GM23338 (cell line): ENCODE data around the gene NDST1. TPM values are rescaled to one million over a fixed set of nuclear protein-coding genes. Genes with fewer than 3 reads are reported as not detected.

Experiments
- ATAC-seq: fragments of 200-7000 bp; cut with Tn5 transposase; 3 replicates; pipeline ENCODE4 v1.9.1; 2020
- DNase-seq: peaks from one replicate; pipeline ENCODE4 v3.0.0-alpha.2; 2015; ENCODE audit warnings: low spot score
- H2AFZ ChIP-seq: fragments of 200-600 bp; sonication (generic); 2 replicates; pipeline ENCODE4 v1.8.0; 2016; ENCODE audit warnings: antibody characterized with exemption, mild to moderate bottlenecking, moderate library complexity
- H3F3A ChIP-seq: fragments of 200-600 bp; sonication (generic); replicated peaks from 2 replicates; pipeline ENCODE4 v1.8.0; 2017; ENCODE audit warnings: antibody characterized with exemption, mixed run types, low read depth
- H3K27ac ChIP-seq: fragments of 200-600 bp; sonication (generic); 2 replicates; pipeline ENCODE4 v1.6.1; 2016; ENCODE audit warnings: low read depth
- H3K27me3 ChIP-seq: fragments of 200-600 bp; sonication (generic); 2 replicates; pipeline ENCODE4 v1.8.0; 2016; ENCODE audit warnings: mild to moderate bottlenecking, mixed run types, moderate library complexity; ENCODE audit not compliant: insufficient read depth
- H3K36me3 ChIP-seq: fragments of 200-600 bp; sonication (generic); 2 replicates; pipeline ENCODE4 v1.8.0; 2016; ENCODE audit warnings: mild to moderate bottlenecking; ENCODE audit not compliant: insufficient read depth
- H3K4me1 ChIP-seq: fragments of 200-600 bp; sonication (generic); 2 replicates; pipeline ENCODE4 v1.8.0; 2016; ENCODE audit warnings: mild to moderate bottlenecking, moderate library complexity; ENCODE audit not compliant: insufficient read depth
- H3K4me2 ChIP-seq: fragments of 200-600 bp; sonication (generic); 2 replicates; pipeline ENCODE4 v1.7.1; 2017; ENCODE audit warnings: mixed run types
- H3K4me3 ChIP-seq: fragments of 200-600 bp; sonication (generic); 2 replicates; pipeline ENCODE4 v1.6.1; 2016; ENCODE audit warnings: mixed run types
- H3K79me2 ChIP-seq: fragments of 200-600 bp; sonication (generic); replicated peaks from 2 replicates; pipeline ENCODE4 v1.8.0; 2017; ENCODE audit warnings: mild to moderate bottlenecking; ENCODE audit not compliant: insufficient read depth
- H3K9me2 ChIP-seq: fragments of 200-600 bp; sonication (generic); 2 replicates; pipeline ENCODE4 v1.8.0; 2017; ENCODE audit not compliant: insufficient read depth
- H4K20me1 ChIP-seq: fragments of 200-600 bp; sonication (generic); replicated peaks from 2 replicates; pipeline ENCODE4 v1.8.0; 2017; ENCODE audit warnings: mild to moderate bottlenecking; ENCODE audit not compliant: insufficient read depth
- H3K27ac Mint-ChIP-seq: 2 replicates; pipeline ENCODE4 v1.8.0; 2020; ENCODE audit warnings: inconsistent platforms, mild to moderate bottlenecking, moderate library complexity, mixed read lengths
- H3K27me3 Mint-ChIP-seq: 3 replicates; pipeline ENCODE4 v1.8.0; 2022; ENCODE audit warnings: low read depth, mild to moderate bottlenecking, moderate library complexity, mixed read lengths, inconsistent platforms; ENCODE audit not compliant: insufficient read depth, poor library complexity
- H3K36me3 Mint-ChIP-seq: 3 replicates; pipeline ENCODE4 v1.8.0; 2021; ENCODE audit warnings: low read depth, mild to moderate bottlenecking, inconsistent platforms, moderate library complexity, mixed read lengths
- H3K4me1 Mint-ChIP-seq: 3 replicates; pipeline ENCODE4 v1.8.0; 2020; ENCODE audit warnings: mild to moderate bottlenecking, inconsistent platforms, mixed read lengths
- H3K4me3 Mint-ChIP-seq: 3 replicates; pipeline ENCODE4 v1.8.0; 2021; ENCODE audit warnings: moderate library complexity, mild to moderate bottlenecking, inconsistent platforms, mixed read lengths
- H3K9me3 Mint-ChIP-seq: 3 replicates; pipeline ENCODE4 v1.8.0; 2020; ENCODE audit warnings: moderate library complexity, mild to moderate bottlenecking, inconsistent platforms, mixed read lengths
- CREB1 ChIP-seq: fragments of 250-450 bp; sonication (Bioruptor Pico); IDR thresholded peaks from 2 replicates; pipeline ENCODE4 v1.5.0; 2020; ENCODE audit warnings: low read depth, mild to moderate bottlenecking, moderate library complexity
- EZH2 ChIP-seq: fragments of 200-600 bp; sonication (generic); IDR thresholded peaks from one replicate; pipeline ENCODE4 v1.8.0; 2017; ENCODE audit warnings: antibody characterized with exemption, mild to moderate bottlenecking, low read depth; ENCODE audit not compliant: unreplicated experiment
- EZH2phosphoT487 ChIP-seq: fragments of 200-600 bp; sonication (generic); IDR thresholded peaks from one replicate; pipeline ENCODE4 v1.8.1; 2018; ENCODE audit warnings: antibody characterized with exemption; ENCODE audit not compliant: unreplicated experiment
- NANOG ChIP-seq: IDR thresholded peaks from 2 replicates; pipeline ENCODE4 v1.6.1; 2016; ENCODE audit warnings: antibody characterized with exemption, borderline replicate concordance
- POLR2AphosphoS5 ChIP-seq: IDR thresholded peaks from 2 replicates; pipeline ENCODE4 v1.6.1; 2016; ENCODE audit warnings: antibody characterized with exemption, low read depth
- STAT1 ChIP-seq: IDR thresholded peaks from one replicate; pipeline ENCODE4 v1.6.1; 2016; ENCODE audit warnings: antibody characterized with exemption; ENCODE audit not compliant: unreplicated experiment
- ZNF114 ChIP-seq: fragments of 250-450 bp; sonication (Bioruptor Pico); IDR thresholded peaks from 2 replicates; pipeline ENCODE4 v1.5.0; 2020; ENCODE audit warnings: mild to moderate bottlenecking, moderate library complexity
- ZNF331 ChIP-seq: fragments of 250-450 bp; sonication (Bioruptor Pico); IDR thresholded peaks from 2 replicates; pipeline ENCODE4 v1.5.0; 2020; ENCODE audit warnings: low read depth, mild to moderate bottlenecking, moderate library complexity
- polyA plus RNA-seq: library from polyadenylated mRNA; unstranded; fragments of >200 nt; fragmentation: Nextera tagmentation; extraction: Ambion mirVana; gene quantifications from 2 replicates; pipeline ENCODE4 v1.2.1, GENCODE V29; 2016
- total RNA-seq: library from RNA; depleted of rRNA; stranded (reverse); fragments of >200 nt; shearing (Covaris generic); gene quantifications from 2 replicates; pipeline ENCODE4 v1.2.3, GENCODE V29; 2014
- TF ChIP-seq, protein P1 (sequence below), 2 experiments: fragments of 200-600 bp in 1 of 2; sonication (generic) in 1 of 2; conservative IDR thresholded peaks; 2 replicates each; pipeline versions ENCODE4 v1.5.1 to v1.6.1; 2016 to 2017; ENCODE audit warnings: antibody characterized with exemption in 2 of 2, low read depth in 2 of 2, mild to moderate bottlenecking in 2 of 2, moderate library complexity in 1 of 2
- TF ChIP-seq, protein P2 (sequence below): IDR thresholded peaks from 2 replicates; pipeline ENCODE4 v1.6.1; 2016; ENCODE audit warnings: antibody characterized with exemption
- TF ChIP-seq, protein P3 (sequence below): IDR thresholded peaks from one replicate; pipeline ENCODE4 v1.6.1; 2018; ENCODE audit warnings: antibody characterized with exemption; ENCODE audit not compliant: unreplicated experiment

The NDST1 gene
- total and polyA plus RNA-seq, 2 experiments from 2014 or later: 7.3 to 85.0 TPM

DNA sequence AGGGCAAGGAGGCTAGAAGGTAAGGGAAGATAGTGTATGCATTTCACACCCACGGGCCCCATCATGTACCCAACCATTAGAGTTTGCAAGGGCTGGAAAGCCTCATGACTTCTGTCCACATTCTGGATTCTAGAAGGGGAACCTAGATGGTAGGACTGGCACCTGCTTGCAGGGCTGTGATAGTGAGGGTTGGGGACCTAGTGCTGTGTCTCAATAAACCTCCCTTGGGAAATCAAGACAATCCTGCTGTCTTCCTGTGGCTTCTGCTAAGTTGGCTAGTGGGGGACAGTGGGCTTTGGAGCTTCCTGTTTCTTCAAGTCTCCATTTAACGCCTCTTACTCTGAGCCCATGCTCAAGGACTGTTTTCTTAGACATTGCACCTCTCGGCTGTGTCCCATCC is 88.9 kb downstream of the NDST1 start:
- no peaks in the 10 kb centered on the region for H3F3A ChIP-seq

DNA sequence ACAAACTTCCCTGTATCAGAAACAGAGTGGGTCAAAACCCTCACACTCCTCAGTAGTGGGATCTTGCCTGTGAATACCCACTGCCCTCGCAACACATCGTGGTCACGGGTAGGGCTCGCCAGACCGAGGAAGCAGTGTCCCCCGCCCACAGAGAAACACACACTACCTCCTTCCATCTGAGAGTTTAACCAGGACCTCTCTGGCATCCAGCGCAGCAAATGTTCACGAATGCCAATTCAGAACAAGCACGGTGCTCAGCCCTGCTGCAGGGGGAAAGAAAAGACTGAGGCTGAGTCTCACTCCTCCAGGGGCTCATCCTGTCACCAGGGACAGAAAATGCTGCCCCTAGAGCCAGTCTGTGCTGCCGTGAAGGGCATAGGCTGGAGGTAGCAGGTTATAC is 90.1 kb downstream of the NDST1 start:
- Mint-ChIP-seq H3K4me1 (peaks cover 12% of the 10 kb centered on the region), H3K36me3 (no peaks in the 10 kb centered on the region), H3K27me3 (peaks cover 6% of the 10 kb centered on the region), H3K4me3 (no peak overlapping the region), H3K27ac (no peak overlapping the region), H3K9me3 (no peaks in the 10 kb centered on the region)
- Histone ChIP-seq H3K27ac (no peak overlapping the region), H3K4me2 (no peak overlapping the region), H3K4me1 (no peaks in the 10 kb centered on the region), H3K79me2 (no peaks in the 10 kb centered on the region), H3K9me2 (no peaks in the 10 kb centered on the region), H3F3A (no peaks in the 10 kb centered on the region), H3K4me3 (no peak overlapping the region), H2AFZ (no peak overlapping the region), H3K36me3 (no peaks in the 10 kb centered on the region), H4K20me1 (no peaks in the 10 kb centered on the region), H3K27me3 (no peaks in the 10 kb centered on the region)
- peak; percentile 23 for ATAC-seq
- no peak for DNase-seq
- TF ChIP-seq STAT1: no peak
- TF ChIP-seq, protein P1, sequence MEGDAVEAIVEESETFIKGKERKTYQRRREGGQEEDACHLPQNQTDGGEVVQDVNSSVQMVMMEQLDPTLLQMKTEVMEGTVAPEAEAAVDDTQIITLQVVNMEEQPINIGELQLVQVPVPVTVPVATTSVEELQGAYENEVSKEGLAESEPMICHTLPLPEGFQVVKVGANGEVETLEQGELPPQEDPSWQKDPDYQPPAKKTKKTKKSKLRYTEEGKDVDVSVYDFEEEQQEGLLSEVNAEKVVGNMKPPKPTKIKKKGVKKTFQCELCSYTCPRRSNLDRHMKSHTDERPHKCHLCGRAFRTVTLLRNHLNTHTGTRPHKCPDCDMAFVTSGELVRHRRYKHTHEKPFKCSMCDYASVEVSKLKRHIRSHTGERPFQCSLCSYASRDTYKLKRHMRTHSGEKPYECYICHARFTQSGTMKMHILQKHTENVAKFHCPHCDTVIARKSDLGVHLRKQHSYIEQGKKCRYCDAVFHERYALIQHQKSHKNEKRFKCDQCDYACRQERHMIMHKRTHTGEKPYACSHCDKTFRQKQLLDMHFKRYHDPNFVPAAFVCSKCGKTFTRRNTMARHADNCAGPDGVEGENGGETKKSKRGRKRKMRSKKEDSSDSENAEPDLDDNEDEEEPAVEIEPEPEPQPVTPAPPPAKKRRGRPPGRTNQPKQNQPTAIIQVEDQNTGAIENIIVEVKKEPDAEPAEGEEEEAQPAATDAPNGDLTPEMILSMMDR (conservative IDR thresholded peaks at IDR 0.05; ENCODE audit: low read depth in 2 of 2): 0 out of 4 replicates have a peak, but pooled peaks of 1 of the 2 experiments have one; percentile 1

More for the DNA sequence above, 88.9 kb downstream of the NDST1 start:
- H3K4me2 ChIP-seq: no peak overlapping the region
- no peaks in the 10 kb centered on the region for H3K4me1 ChIP-seq
- H4K20me1 ChIP-seq: no peaks in the 10 kb centered on the region
- no peaks in the 10 kb centered on the region for H3K27me3 ChIP-seq
- no peaks in the 10 kb centered on the region for H3K79me2 ChIP-seq
- ATAC-seq (no peak), DNase-seq (no peak)
- TF ChIP-seq STAT1: no peak
- no peak overlapping the region for H2AFZ ChIP-seq
- H3K36me3 ChIP-seq: no peaks in the 10 kb centered on the region
- no peak overlapping the region for H3K27ac ChIP-seq
- Mint-ChIP-seq H3K27ac (no peak overlapping the region), H3K9me3 (no peaks in the 10 kb centered on the region), H3K27me3 (peaks cover 6% of the 10 kb centered on the region), H3K4me3 (no peak overlapping the region), H3K4me1 (peaks cover 12% of the 10 kb centered on the region), H3K36me3 (no peaks in the 10 kb centered on the region)
- H3K4me3 ChIP-seq: no peak overlapping the region
- no peaks in the 10 kb centered on the region for H3K9me2 ChIP-seq

DNA sequence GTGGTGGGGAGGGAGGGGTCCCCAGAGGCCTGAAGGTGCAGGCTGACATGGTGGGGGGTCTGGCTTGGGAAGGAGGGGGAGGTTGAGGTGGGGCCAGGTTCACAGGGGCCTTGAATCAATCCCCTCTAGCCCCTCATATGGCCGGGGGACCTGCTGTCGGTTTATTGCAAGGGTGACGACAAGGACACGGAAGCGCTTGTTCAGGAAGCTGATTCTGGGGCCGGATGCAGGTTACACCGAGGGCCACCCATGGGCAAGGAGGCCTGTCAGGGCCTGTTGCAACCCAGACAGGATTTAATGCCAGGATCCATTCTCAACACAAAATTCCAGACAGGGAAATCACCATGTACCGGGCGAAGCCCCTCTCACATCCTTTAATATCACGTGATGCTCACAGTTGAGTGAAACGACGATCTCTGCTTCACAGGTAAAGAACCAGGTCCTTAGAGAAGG is 90.9 kb downstream of the NDST1 start:
- Histone ChIP-seq H3F3A (no peaks in the 10 kb centered on the region), H3K27ac (no peak overlapping the region), H3K79me2 (no peaks in the 10 kb centered on the region), H3K4me1 (no peaks in the 10 kb centered on the region), H3K4me3 (no peak overlapping the region), H3K27me3 (no peaks in the 10 kb centered on the region), H4K20me1 (no peaks in the 10 kb centered on the region), H3K4me2 (no peak overlapping the region), H3K36me3 (no peaks in the 10 kb centered on the region), H3K9me2 (no peaks in the 10 kb centered on the region), H2AFZ (no peak overlapping the region)
- Mint-ChIP-seq H3K4me1 (peaks cover 12% of the 10 kb centered on the region), H3K9me3 (no peaks in the 10 kb centered on the region), H3K27ac (no peak overlapping the region), H3K27me3 (peaks cover 2% of the 10 kb centered on the region), H3K4me3 (no peak overlapping the region), H3K36me3 (no peaks in the 10 kb centered on the region)
- DNase-seq (no peak), ATAC-seq (no peak)
- TF ChIP-seq ZNF114 (CRISPR knock-in tag) (no peak), STAT1 (no peak), EZH2 (no peak), POLR2AphosphoS5 (no peak), NANOG (no peak), ZNF331 (no peak), EZH2phosphoT487 (no peak), CREB1 (no peak)
- TF ChIP-seq, protein P1 (conservative IDR thresholded peaks at IDR 0.05; ENCODE audit: low read depth in 2 of 2): no peak
- TF ChIP-seq, protein P2, sequence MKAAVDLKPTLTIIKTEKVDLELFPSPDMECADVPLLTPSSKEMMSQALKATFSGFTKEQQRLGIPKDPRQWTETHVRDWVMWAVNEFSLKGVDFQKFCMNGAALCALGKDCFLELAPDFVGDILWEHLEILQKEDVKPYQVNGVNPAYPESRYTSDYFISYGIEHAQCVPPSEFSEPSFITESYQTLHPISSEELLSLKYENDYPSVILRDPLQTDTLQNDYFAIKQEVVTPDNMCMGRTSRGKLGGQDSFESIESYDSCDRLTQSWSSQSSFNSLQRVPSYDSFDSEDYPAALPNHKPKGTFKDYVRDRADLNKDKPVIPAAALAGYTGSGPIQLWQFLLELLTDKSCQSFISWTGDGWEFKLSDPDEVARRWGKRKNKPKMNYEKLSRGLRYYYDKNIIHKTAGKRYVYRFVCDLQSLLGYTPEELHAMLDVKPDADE: no peak
- TF ChIP-seq, protein P3, sequence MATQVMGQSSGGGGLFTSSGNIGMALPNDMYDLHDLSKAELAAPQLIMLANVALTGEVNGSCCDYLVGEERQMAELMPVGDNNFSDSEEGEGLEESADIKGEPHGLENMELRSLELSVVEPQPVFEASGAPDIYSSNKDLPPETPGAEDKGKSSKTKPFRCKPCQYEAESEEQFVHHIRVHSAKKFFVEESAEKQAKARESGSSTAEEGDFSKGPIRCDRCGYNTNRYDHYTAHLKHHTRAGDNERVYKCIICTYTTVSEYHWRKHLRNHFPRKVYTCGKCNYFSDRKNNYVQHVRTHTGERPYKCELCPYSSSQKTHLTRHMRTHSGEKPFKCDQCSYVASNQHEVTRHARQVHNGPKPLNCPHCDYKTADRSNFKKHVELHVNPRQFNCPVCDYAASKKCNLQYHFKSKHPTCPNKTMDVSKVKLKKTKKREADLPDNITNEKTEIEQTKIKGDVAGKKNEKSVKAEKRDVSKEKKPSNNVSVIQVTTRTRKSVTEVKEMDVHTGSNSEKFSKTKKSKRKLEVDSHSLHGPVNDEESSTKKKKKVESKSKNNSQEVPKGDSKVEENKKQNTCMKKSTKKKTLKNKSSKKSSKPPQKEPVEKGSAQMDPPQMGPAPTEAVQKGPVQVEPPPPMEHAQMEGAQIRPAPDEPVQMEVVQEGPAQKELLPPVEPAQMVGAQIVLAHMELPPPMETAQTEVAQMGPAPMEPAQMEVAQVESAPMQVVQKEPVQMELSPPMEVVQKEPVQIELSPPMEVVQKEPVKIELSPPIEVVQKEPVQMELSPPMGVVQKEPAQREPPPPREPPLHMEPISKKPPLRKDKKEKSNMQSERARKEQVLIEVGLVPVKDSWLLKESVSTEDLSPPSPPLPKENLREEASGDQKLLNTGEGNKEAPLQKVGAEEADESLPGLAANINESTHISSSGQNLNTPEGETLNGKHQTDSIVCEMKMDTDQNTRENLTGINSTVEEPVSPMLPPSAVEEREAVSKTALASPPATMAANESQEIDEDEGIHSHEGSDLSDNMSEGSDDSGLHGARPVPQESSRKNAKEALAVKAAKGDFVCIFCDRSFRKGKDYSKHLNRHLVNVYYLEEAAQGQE: no peak
